IMR-90 (cell line): Measurements from ENCODE around the gene PRDM13. TPM values are rescaled to one million over a fixed set of nuclear protein-coding genes. Genes with fewer than 3 reads are reported as not detected.

Source experiments
- ATAC-seq: fragments of 200-7000 bp; cut with Tn5 transposase; 2 replicates; pipeline ENCODE4 v1.9.1; 2020; ENCODE audit warnings: low read depth, mild to moderate bottlenecking, moderate library complexity
- BruUV-seq: library from RNA; stranded (reverse); fragments of 400-500 nt; replicated peaks from 2 replicates; lab custom pipeline; 2021; lab: Mats Ljungman, UMichigan
- CTCF ChIA-PET: fragments of 300-600 bp; formaldehyde crosslinking; extraction: SDS; loops from one replicate; lab custom pipeline; 2021; ENCODE audit warnings: antibody characterized with exemption; lab: Yijun Ruan, JAX
- POLR2A ChIA-PET: fragments of 300-600 bp; sonication (Branson Sonifier 250); formaldehyde crosslinking; loops from one replicate; lab custom pipeline; 2022; ENCODE audit warnings: antibody characterized with exemption; ENCODE audit not compliant: unreplicated experiment; lab: Charles Lee
- DNase-seq: peaks from one replicate; pipeline ENCODE4 v3.0.0; 2013
- H2AFZ ChIP-seq: replicated peaks from 2 replicates; pipeline ENCODE3; 2013; ENCODE audit warnings: low read length, mild to moderate bottlenecking; ENCODE audit not compliant: poor library complexity
- H2AK5ac ChIP-seq: 2 replicates; pipeline ENCODE4 v1.6.1; 2013; ENCODE audit warnings: low read depth, low read length, inconsistent platforms
- H2AK9ac ChIP-seq: replicated peaks from 2 replicates; pipeline ENCODE3; 2013; ENCODE audit warnings: mild to moderate bottlenecking, low read depth, low read length, moderate library complexity; ENCODE audit not compliant: poor library complexity
- H2BK120ac ChIP-seq: 2 replicates; pipeline ENCODE4 v1.6.1; 2013; ENCODE audit warnings: low read depth, low read length, inconsistent platforms
- H2BK15ac ChIP-seq: 3 replicates; pipeline ENCODE4 v1.6.1; 2013; ENCODE audit warnings: low read depth, low read length, inconsistent platforms
- H2BK20ac ChIP-seq: 2 replicates; pipeline ENCODE4 v1.6.1; 2013; ENCODE audit warnings: low read depth, mild to moderate bottlenecking, inconsistent platforms, low read length, moderate library complexity
- H2BK5ac ChIP-seq: 2 replicates; pipeline ENCODE4 v1.6.1; 2013; ENCODE audit warnings: mild to moderate bottlenecking, low read depth, low read length, inconsistent platforms; ENCODE audit not compliant: poor library complexity, severe bottlenecking
- H3K14ac ChIP-seq: replicated peaks from 2 replicates; pipeline ENCODE4 v1.6.1; 2013; ENCODE audit warnings: low read depth, low read length, inconsistent platforms
- H3K18ac ChIP-seq: 2 replicates; pipeline ENCODE4 v1.6.1; 2013; ENCODE audit warnings: low read depth, low read length, control low read depth
- H3K23ac ChIP-seq: 2 replicates; pipeline ENCODE4 v1.6.1; 2013; ENCODE audit warnings: low read depth, low read length, inconsistent platforms
- H3K27ac ChIP-seq: 2 replicates; pipeline ENCODE4 v1.5.1; 2013; ENCODE audit warnings: mild to moderate bottlenecking, control low read depth, low read length; ENCODE audit not compliant: insufficient read depth
- H3K27me3 ChIP-seq: 2 replicates; pipeline ENCODE4 v1.6.1; 2013; ENCODE audit warnings: low read length; ENCODE audit not compliant: control insufficient read depth, insufficient read depth
- H3K36me3 ChIP-seq: 2 replicates; pipeline ENCODE4 v1.6.1; 2013; ENCODE audit warnings: low read length, mixed read lengths; ENCODE audit not compliant: control insufficient read depth, insufficient read depth
- H3K4ac ChIP-seq: 2 replicates; pipeline ENCODE4 v1.6.1; 2013; ENCODE audit warnings: low read depth, low read length, inconsistent platforms
- H3K4me1 ChIP-seq: 2 replicates; pipeline ENCODE4 v1.6.1; 2013; ENCODE audit warnings: low read length, mixed read lengths; ENCODE audit not compliant: control insufficient read depth, insufficient read depth
- H3K4me2 ChIP-seq: 2 replicates; pipeline ENCODE4 v1.6.1; 2013; ENCODE audit warnings: low read depth, mild to moderate bottlenecking, control low read depth, low read length, moderate library complexity
- H3K4me3 ChIP-seq: 2 replicates; pipeline ENCODE4 v1.5.1; 2013; ENCODE audit warnings: low read depth, mild to moderate bottlenecking, control low read depth, low read length, moderate library complexity; ENCODE audit not compliant: insufficient read depth
- H3K56ac ChIP-seq: 2 replicates; pipeline ENCODE4 v1.6.1; 2013; ENCODE audit warnings: low read length, inconsistent platforms; ENCODE audit not compliant: insufficient read depth; ENCODE audit errors: extremely low read depth
- H3K79me1 ChIP-seq, 2 experiments: 2 replicates each; pipeline ENCODE4 v1.6.1; 2013; ENCODE audit warnings: low read length in 2 of 2, inconsistent platforms in 1 of 2, low read depth in 1 of 2
- H3K9ac ChIP-seq: 2 replicates; pipeline ENCODE4 v1.6.1; 2013; ENCODE audit warnings: low read depth, low read length, control low read depth
- H3K9me1 ChIP-seq: 2 replicates; pipeline ENCODE4 v1.6.1; 2013; ENCODE audit warnings: low read length, inconsistent platforms; ENCODE audit not compliant: insufficient read depth
- H3K9me3 ChIP-seq: 2 replicates; pipeline ENCODE4 v1.6.1; 2013; ENCODE audit warnings: low read length; ENCODE audit not compliant: control insufficient read depth, insufficient read depth
- H4K20me1 ChIP-seq: 2 replicates; pipeline ENCODE4 v1.6.1; 2013; ENCODE audit warnings: low read length, inconsistent platforms; ENCODE audit not compliant: insufficient read depth
- H4K5ac ChIP-seq: 2 replicates; pipeline ENCODE4 v1.6.1; 2013; ENCODE audit warnings: mild to moderate bottlenecking, low read depth, low read length, control low read depth
- H4K8ac ChIP-seq, 2 experiments: 2 replicates each; pipeline ENCODE4 v1.6.1; 2013; ENCODE audit warnings: low read depth in 2 of 2, low read length in 2 of 2, control low read depth in 1 of 2, inconsistent platforms in 1 of 2
- H4K91ac ChIP-seq: 2 replicates; pipeline ENCODE4 v1.6.1; 2013; ENCODE audit warnings: low read depth, low read length, inconsistent platforms; ENCODE audit not compliant: insufficient read depth
- CEBPB ChIP-seq: IDR thresholded peaks from 2 replicates; pipeline ENCODE4 v1.6.1; 2012; ENCODE audit warnings: low read depth, low read length, improper control_type of control experiment
- CHD1 ChIP-seq: IDR thresholded peaks from 2 replicates; pipeline ENCODE4 v1.6.1; 2012; ENCODE audit warnings: low read depth, low read length, improper control_type of control experiment
- CTCF ChIP-seq: conservative IDR thresholded peaks from 2 replicates; pipeline ENCODE4 v1.5.1; 2012; ENCODE audit warnings: mild to moderate bottlenecking, low read depth, low read length, improper control_type of control experiment
- ELK1 ChIP-seq: fragments of 150-350 bp; IDR thresholded peaks from 2 replicates; pipeline ENCODE4 v1.6.1; 2016; ENCODE audit warnings: low read depth, mild to moderate bottlenecking, low read length, moderate library complexity, borderline replicate concordance
- FOS ChIP-seq: fragments of 150-350 bp; IDR thresholded peaks from 2 replicates; pipeline ENCODE4 v1.6.1; 2016; ENCODE audit warnings: low read depth, low read length
- MAFK ChIP-seq: IDR thresholded peaks from 2 replicates; pipeline ENCODE4 v1.6.1; 2012; ENCODE audit warnings: low read depth, low read length, improper control_type of control experiment
- MAZ ChIP-seq: IDR thresholded peaks from 2 replicates; pipeline ENCODE4 v1.6.1; 2012; ENCODE audit warnings: low read depth, mild to moderate bottlenecking, low read length, improper control_type of control experiment, moderate library complexity, borderline replicate concordance
- MXI1 ChIP-seq: IDR thresholded peaks from 2 replicates; pipeline ENCODE4 v1.6.1; 2012; ENCODE audit warnings: low read depth, mild to moderate bottlenecking, low read length, moderate library complexity, borderline replicate concordance
- NFE2L2 ChIP-seq: fragments of 150-350 bp; IDR thresholded peaks from 2 replicates; pipeline ENCODE4 v1.6.1; 2016; ENCODE audit warnings: low read depth, mild to moderate bottlenecking, low read length
- RAD21 ChIP-seq: IDR thresholded peaks from 2 replicates; pipeline ENCODE4 v1.6.1; 2012; ENCODE audit warnings: low read length, improper control_type of control experiment
- RCOR1 ChIP-seq: IDR thresholded peaks from 2 replicates; pipeline ENCODE4 v1.6.1; 2012; ENCODE audit warnings: mild to moderate bottlenecking, low read length, improper control_type of control experiment; ENCODE audit not compliant: insufficient replicate concordance
- RFX5 ChIP-seq: IDR thresholded peaks from 2 replicates; pipeline ENCODE4 v1.8.0; 2012; ENCODE audit warnings: low read depth, mild to moderate bottlenecking, low read length, moderate library complexity
- SMC3 ChIP-seq: fragments of 150-350 bp; IDR thresholded peaks from 2 replicates; pipeline ENCODE4 v1.6.1; 2016; ENCODE audit warnings: low read depth, mild to moderate bottlenecking, antibody characterized with exemption, low read length, moderate library complexity
- USF2 ChIP-seq: fragments of 150-350 bp; IDR thresholded peaks from 2 replicates; pipeline ENCODE4 v1.6.1; 2017; ENCODE audit warnings: mild to moderate bottlenecking, antibody characterized with exemption, low read length, low read depth
- WGBS, 2 experiments: methylation state at CpG; one replicate each; pipeline versions ENCODE4 v1.1.5 to v1.1.7; 2013; ENCODE audit warnings: missing lambda C conversion rate in 2 of 2; ENCODE audit not compliant: insufficient read length in 1 of 2; ENCODE audit errors: extremely low coverage in 2 of 2; 5-methylcytosine and 5-hydroxymethylcytosine counted together
- dilution Hi-C: fragments of 300-500 bp; cut with HindIII; formaldehyde crosslinking; loops from one replicate; pipeline ENCODE4 v1.14.3; 2018; ENCODE audit warnings: low sequenced_read_pairs; ENCODE audit not compliant: unreplicated experiment
- in situ Hi-C: fragments of 300-500 bp; cut with MboI; formaldehyde crosslinking; loops from 3 replicates; pipeline ENCODE4 v1.14.3; 2019; ENCODE audit warnings: low sequenced_read_pairs, inconsistent platforms, mixed read lengths
- intact Hi-C: fragments of 100-400 bp; cut with micrococcal nuclease; formaldehyde crosslinking; loops from 2 replicates; pipeline ENCODE4 v1.10.0; 2022
- polyA plus RNA-seq, 3 experiments: library from polyadenylated mRNA; depleted of rRNA; stranded (reverse); fragments of >200 nt; gene quantifications; 2 replicates each; pipeline ENCODE4 v1.2.3, GENCODE V29; 2012; ENCODE audit warnings: low replicate concordance in 1 of 3
- total RNA-seq: library from RNA; depleted of rRNA; stranded (reverse); fragments of >200 nt; gene quantifications from 2 replicates; pipeline ENCODE4 v1.2.3, GENCODE V29; 2012

PRDM13 gene
- total and polyA plus RNA-seq, 2 of the 4 experiments (the other 2 are of a cell fraction) = not detected

GRCh38 chr6:99604166-99605073 lies 2.2 kb upstream of the PRDM13 start:
- Histone ChIP-seq H3K27ac (no peak overlapping the region), H2AK5ac (no peak overlapping the region), H2BK5ac (no peak overlapping the region), H3K9me3 (peaks cover 11% of the 10 kb centered on the region), H3K27me3 (peaks cover 92% of the 10 kb centered on the region), H3K79me1 (no peaks in the 10 kb centered on the region), H3K9ac (no peak overlapping the region), H2BK120ac (no peak overlapping the region), H2BK20ac (no peak overlapping the region), H3K23ac (no peak overlapping the region), H3K36me3 (no peaks in the 10 kb centered on the region), H3K9me1 (peaks cover 3% of the 10 kb centered on the region), H2AFZ (no peak overlapping the region), H3K56ac (no peak overlapping the region), H4K8ac (no peak overlapping the region), H2AK9ac (no peak overlapping the region), H3K14ac (no peak overlapping the region), H4K5ac (no peak overlapping the region), H3K4me3 (no peak overlapping the region), H3K18ac (no peak overlapping the region), H3K4me2 (peak overlapping the region; percentile 32; the same call in 1 of the 2 replicates), H2BK15ac (no peak overlapping the region), H4K20me1 (no peaks in the 10 kb centered on the region), H4K91ac (no peak overlapping the region), H3K4me1 (no peaks in the 10 kb centered on the region), H3K4ac (no peak overlapping the region)
- TF ChIP-seq MAZ (no peak), CTCF (no peak), NFE2L2 (no peak), MAFK (no peak), RCOR1 (no peak), CHD1 (no peak), ELK1 (no peak), RAD21 (no peak), USF2 (no peak), FOS (no peak), CEBPB (no peak), SMC3 (no peak), MXI1 (no peak), RFX5 (no peak)
- intact Hi-C loops = no loop called here
- WGBS, 2 experiments = 4% methylated on average over 12 of the region's 31 CpGs; no CpG with 5 or more reads in 1 of the 2 experiments
- BruUV-seq = no TSS peak
- dilution Hi-C loops = no loop called here
- in situ Hi-C loops = no loop called here
- no peak for ATAC-seq
- CTCF ChIA-PET = no interaction called here
- POLR2A ChIA-PET = no interaction called here
- DNase-seq = no peak
